EL (cell line): Measurements from ENCODE around the gene EMC10.
A peak's percentile ranks its signal among the peaks of the same experiment; 100 is the strongest.

ENCODE experiments used
- DNase-seq: peaks from one replicate; pipeline ENCODE4 v3.0.0-alpha.2; 2016

Gene EMC10

GRCh38 chr19:50498219-50499056 lies 22.1 kb downstream of the EMC10 start:
- DNase-seq, result no peak

GRCh38 chr19:50500060-50500752 lies 23.9 kb downstream of the EMC10 start:
- no peak for DNase-seq

- no peak for DNase-seq
Observed at GRCh38 chr19:50500753-50501151, 24.4 kb downstream of the EMC10 start.

GRCh38 chr19:50501186-50501567 lies 24.9 kb downstream of the EMC10 start:
- DNase-seq, result no peak

- DNase-seq, result no peak
Observed at GRCh38 chr19:50501568-50502475, 25.5 kb downstream of the EMC10 start.

GRCh38 chr19:50505856-50506611 lies 29.7 kb downstream of the EMC10 start:
- DNase-seq, result no peak

- DNase-seq, result no peak
Observed at GRCh38 chr19:50506700-50507099, 30.4 kb downstream of the EMC10 start.

- DNase-seq, result no peak
Observed at GRCh38 chr19:50507376-50507775, 31.1 kb downstream of the EMC10 start.

- no peak for DNase-seq
Observed at GRCh38 chr19:50508843-50509190, 32.5 kb downstream of the EMC10 start.

- DNase-seq, result no peak
Observed at GRCh38 chr19:50509366-50509765, 33.1 kb downstream of the EMC10 start.

- no peak for DNase-seq
Observed at GRCh38 chr19:50510121-50510670, 33.9 kb downstream of the EMC10 start.

- DNase-seq, result peak; percentile 6
Observed at GRCh38 chr19:50510700-50511068, 34.4 kb downstream of the EMC10 start.

GRCh38 chr19:50511069-50511822 lies 34.9 kb downstream of the EMC10 start, which contains the start of gene JOSD2:
TSS of gene JOSD2 (minus strand) at chr19:50511191. CDS start at chr19:50510431, 760 bp downstream.
- peak; percentile 99 for DNase-seq

- DNase-seq, result no peak
Observed at GRCh38 chr19:50512112-50512998, 36.0 kb downstream of the EMC10 start.

- no peak for DNase-seq
Observed at GRCh38 chr19:50512999-50513745, 36.9 kb downstream of the EMC10 start.

GRCh38 chr19:50513746-50514345 lies 37.5 kb downstream of the EMC10 start, which contains the start of gene ASPDH:
TSS of gene ASPDH (minus strand) at chr19:50513913. CDS start at chr19:50513823, 90 bp downstream.
- DNase-seq, result no peak

- no peak for DNase-seq
Observed at GRCh38 chr19:50514346-50515167, 38.2 kb downstream of the EMC10 start.

GRCh38 chr19:50515168-50515561 lies 38.9 kb downstream of the EMC10 start:
- DNase-seq, result no peak
